GM21381 (cell line): ENCODE data around the gene REPS2.

Experiments
- ATAC-seq: cut with Tn5 transposase; IDR thresholded peaks from one replicate; pipeline ENCODE4 v1.9.1; 2021; ENCODE audit warnings: mild to moderate bottlenecking, moderate library complexity; ENCODE audit not compliant: unreplicated experiment

REPS2 gene

GRCh38 chrX:17192106-17192505 lies 245.6 kb downstream of the REPS2 start:
- no peak for ATAC-seq
